Left renal pelvis (tissue), 4 donors: ENCODE data around the gene PIK3C2G. TPM values are rescaled to one million over a fixed set of nuclear protein-coding genes. Genes with fewer than 3 reads are reported as not detected.
A peak's percentile ranks its signal among the peaks of the same experiment; 100 is the strongest.

ENCODE experiments used
- DNase-seq, 4 donors: peaks; one replicate each; pipeline ENCODE4 v3.0.0-alpha.2; 2013; ENCODE audit warnings: low read depth in 4 of 4, low spot score in 3 of 4
- polyA plus RNA-seq, 4 donors: library from polyadenylated mRNA; unstranded; fragments of 120-200 nt; gene quantifications; one replicate each; pipeline ENCODE4 v1.2.1, GENCODE V29; 2013; ENCODE audit not compliant: insufficient read length in 4 of 4

PIK3C2G gene
- polyA plus RNA-seq, 4 donors, result 0.18 to 4.9 (median 4.0) TPM

DNA sequence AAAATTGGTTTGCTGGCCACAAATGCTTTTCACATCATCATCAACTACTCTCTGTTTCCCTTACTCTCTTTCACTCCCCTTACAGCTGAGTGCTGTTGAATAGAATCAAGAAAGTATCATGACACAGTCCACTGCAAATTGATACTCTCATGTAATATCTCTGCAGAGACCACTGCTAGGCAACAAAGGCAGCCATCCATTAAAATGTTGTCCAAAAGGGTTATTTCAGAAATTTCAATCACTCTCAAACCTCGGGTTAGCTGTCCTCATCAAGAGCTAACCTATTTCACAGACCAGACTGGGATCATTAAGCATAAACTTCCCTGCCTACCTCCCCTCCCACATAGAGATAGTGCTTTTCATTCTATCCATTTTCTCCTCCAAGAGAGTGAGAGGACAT lies 289.8 kb downstream of the PIK3C2G start:
- DNase-seq, result no peak

DNA sequence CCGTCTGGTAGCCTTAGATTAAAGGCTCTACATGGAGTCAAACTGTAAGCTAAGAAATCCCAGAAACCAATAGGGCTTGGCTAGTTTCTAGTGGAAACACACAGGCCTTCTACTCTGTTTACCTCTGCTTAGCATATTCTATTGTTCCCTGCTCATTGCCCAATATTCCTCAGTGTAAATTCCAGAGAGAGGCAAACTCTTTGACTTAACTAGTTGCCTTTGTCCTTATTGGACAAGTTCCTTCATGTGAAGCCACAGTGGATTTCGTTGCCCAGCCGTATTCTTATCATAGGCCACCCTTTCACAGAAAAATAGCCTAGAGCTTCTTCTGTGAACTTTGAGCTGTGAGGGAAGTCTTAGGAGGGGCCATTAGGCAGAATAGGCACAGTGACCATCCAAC lies 290.4 kb downstream of the PIK3C2G start:
- DNase-seq, result no peak

DNA sequence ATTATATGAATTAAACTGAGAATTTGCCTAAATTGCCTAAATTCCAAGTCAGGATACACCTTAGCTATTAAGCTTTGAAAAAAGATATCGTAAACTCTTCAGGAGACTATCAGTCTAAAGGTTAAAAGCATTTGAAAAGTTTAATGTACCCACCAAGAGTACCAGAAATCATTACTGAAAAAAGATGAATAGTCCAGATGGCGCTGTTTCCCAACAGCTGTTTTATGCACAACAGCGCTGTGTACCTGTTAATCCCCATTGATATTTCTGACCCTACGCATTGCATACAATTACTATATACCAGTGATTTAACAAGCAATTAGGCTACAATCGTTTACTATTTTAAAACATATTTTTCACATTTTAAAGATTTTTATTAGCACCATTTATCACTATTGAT lies 291.5 kb downstream of the PIK3C2G start:
- no peak for DNase-seq

DNA sequence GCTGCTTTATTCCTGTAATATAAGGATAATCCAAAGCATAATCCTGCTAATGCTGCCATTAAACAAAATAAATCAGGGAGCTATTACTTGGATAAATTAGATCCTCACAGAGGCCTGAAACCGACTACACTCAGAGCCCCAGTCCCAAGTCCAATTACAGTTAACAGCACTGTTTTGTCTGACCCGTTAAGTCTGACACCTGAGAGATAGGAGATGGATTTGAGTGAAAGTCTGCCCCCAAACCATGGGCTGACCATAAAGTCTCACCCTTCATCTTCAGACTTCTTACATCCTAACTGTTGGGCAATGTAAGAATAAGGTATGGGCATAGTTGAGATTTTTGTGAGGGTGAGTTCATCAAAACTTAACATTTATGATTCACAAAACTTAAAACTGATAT lies 294.8 kb downstream of the PIK3C2G start:
- no peak for DNase-seq

DNA sequence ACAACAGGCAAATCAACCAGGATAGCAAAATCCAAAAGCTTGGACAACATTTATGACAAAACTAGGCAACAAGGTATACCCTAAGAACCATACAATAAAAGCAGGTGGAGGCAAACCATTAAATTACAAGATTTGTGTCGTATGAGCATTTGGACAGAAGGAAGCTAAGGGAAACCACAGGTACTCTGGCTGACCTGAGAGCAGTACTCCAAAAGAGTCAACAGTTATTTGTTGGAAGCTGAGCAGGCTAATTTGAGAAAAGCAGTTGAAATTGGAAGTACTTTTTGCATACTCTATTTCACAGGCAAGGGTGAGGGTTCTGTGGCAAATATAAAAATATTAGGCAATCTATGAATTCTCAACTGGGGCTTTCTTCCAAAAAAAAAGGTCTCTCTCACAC lies 297.9 kb downstream of the PIK3C2G start:
- no peak for DNase-seq

DNA sequence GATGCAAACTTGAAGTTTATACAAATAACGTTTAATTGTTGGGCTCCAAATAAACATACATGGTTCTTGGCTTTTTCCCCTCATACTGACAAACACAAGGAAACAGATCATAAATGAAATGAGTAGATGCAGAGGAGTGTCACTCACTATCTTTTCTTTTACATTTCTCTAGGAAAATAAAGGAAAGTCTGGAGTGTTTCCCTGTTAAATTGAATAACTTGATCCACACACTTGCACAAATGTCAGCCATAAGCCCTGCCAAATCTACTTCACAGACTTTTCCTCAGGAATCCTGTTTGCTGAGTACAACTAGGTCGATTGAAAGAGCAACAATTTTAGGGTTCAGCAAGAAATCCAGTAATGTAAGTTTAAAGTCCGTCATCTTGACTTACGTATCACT lies 301.2 kb downstream of the PIK3C2G start:
- no peak for DNase-seq

DNA sequence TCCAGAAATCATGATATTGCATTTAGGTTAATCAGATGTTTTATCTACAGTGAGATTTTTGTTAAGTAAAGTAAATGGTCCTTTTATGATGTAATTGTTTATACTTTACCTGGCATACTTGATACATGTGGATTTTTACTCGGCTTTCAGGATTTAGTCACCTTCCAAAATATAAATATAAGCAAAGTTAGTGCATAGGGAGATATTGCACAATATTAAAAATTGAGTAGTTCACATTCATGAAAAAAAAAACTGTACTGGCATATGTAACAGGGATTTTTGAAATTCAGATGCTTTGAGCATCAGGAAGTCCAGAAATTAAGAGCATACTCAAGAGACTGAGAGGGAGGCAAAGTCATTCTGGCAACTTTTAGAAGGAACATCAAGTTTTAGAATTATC lies 303.0 kb downstream of the PIK3C2G start:
- no peak for DNase-seq

DNA sequence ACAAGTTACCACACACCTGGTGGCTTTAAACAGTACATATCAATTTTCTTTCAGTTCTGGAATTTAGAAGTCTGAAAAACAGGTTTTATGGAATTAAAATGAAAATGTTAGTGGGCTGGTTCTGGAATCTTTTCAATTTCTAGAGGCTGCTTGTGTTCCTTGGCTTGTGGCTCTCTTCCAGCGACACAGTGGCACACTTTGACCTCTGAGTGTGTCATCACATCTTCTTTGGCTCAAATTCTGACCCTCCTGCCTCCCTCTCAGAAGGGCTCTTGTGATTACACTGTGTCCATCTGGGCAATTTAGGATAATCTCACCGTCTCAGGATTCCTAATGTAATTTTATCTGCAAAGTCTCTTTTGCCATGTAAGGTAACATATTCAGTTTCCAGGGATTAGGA lies 306.5 kb downstream of the PIK3C2G start:
- no peak for DNase-seq

DNA sequence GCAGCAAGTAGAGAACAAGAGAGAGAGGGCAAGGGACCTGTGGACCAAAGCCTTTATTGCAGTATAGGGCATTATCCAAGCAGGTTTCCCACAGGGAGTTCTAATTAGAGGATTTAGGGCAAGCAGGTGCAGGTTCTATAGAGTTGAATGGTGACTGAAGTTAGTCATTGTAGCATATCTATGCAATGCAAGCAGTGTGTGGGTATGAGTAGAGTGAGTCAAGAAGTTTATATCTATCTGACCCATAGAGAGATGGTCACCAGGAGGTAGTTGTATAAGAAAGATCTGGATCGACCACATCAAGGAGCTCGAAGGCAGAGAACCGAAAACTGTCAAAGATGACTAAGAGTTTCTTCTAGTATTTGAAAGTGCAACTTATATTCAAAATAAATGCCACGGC lies 309.2 kb downstream of the PIK3C2G start:
- DNase-seq, result no peak

DNA sequence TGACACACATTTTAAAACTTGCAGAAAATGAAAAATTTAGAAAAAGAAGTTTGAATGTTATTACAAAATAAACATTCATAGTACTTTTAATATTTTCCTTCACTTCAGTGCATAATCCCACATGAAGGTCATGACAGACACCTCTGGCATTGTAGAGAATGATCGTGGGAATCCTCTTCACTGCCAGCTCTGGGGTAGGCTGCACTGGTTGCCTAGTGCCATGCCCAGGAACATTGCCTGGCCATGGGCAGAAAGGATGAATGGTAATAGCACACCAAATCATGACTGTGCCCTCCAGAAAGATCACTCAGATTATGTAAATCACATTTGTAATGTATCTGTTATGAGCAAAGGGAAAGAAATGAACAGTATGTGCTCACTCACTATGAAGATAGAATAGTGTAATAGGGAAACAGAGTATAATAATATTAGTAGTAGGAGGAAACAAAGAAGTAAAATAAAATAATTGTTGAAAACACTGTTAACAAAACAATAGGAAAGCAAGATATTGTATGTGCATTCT lies 314.8 kb downstream of the PIK3C2G start:
- DNase-seq, result no peak

DNA sequence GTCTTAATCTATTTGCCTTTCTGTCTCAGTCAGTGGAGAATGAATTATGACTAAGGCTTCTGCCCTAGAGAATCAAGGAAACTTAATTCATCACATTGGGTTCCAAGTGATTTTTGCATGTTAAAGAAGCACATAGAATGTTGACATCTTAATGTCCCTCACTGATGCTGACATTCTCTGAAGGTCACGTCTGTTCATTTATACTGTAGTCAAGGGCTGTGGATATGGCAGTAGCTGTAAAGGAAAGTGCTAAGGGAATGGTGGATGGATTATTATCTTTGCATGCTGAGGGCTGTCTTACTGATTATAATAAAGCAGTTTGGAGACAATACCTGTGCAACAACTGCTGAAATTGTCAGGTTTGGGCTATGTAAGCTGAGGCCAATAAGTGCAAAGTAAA lies 315.3 kb downstream of the PIK3C2G start:
- DNase-seq, result no peak

DNA sequence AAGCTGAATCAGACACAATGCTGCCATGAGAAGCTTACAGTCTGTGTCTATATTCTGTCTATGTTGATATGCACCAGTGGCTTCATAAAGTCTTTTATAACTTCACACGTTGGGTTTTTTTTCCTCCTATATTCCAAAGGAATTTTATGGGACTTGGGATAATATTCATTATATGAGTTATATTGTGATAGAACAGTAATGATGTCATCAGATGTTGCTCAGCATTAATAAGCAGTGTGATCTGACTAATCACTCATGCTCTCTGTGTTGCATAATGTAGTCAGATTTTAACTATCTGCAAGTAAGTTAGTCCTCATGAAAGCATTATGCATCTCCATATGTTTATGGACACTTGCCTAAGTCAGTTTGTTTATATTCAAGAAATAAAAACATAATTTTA lies 316.9 kb downstream of the PIK3C2G start:
- DNase-seq, result no peak

DNA sequence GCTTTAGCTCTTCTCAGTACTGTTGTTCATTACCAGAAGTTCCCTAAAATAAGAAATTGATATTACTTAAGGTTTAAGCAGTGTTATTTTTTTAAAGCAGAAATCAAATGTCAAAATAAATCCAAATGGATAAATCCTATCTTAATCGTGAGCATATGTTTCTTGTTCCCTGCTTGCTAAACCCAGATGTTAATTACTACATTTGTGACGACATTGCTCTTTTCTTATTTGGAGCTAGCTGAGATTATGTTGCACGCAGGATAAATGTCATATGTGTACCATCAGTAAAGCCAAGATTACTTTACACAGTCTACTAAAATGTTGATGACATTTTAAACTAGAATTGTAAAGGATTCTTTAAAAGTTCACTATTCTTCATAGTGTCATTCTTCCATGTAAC lies 319.0 kb downstream of the PIK3C2G start:
- DNase-seq, result peak in 1 of 4 donors; percentile 29

DNA sequence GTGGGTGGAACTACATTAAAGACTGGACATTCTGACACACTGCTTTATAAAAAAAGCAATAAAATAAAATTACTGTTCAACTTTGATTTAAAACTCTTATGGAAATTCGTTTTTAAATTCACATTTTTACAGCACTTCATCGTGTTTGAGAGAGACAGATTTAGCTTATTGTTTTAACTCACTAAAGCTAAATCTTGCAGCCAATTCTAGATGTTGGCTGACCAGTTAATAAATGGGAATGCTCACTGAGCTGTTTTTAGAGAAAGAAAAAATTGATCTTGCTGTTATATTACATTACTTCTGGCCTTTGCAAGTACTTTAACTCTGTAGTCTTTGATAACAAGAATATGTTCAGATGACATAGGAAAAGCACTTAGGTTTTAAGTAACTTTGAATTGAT lies 319.4 kb downstream of the PIK3C2G start:
- no peak for DNase-seq

DNA sequence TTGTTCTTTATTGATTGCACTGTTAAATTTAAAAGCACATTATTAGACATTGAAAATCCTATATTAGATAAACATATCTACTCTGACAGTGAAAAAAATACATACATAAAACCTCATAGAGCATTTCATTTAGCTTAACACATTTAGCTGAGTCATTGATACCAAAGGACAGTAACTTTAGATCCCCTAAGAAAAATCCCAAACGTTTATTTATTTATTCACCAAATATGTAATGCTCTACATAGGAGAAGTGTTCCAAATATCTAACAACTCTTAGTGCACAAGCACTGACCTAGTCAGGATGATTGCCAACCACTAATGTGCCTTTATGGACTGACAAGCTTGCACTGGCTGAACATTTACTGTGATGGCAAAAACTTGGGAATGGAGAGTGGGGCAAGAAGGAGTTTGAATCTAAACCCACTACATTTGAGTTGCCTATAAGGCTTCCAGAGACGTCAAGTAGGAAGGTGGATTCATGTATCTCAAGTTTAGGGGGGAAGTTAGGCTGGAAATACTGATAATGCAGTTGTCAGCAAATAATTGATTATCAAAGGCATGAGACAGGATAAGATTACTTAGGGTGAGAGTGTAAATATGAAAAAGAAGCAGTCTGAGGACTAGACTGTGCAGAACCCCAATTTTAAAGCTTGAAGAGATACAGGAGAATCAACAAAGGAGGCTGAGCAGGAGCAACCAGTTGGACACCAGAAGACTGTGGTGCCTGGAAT lies 320.1 kb downstream of the PIK3C2G start:
- no peak for DNase-seq

DNA sequence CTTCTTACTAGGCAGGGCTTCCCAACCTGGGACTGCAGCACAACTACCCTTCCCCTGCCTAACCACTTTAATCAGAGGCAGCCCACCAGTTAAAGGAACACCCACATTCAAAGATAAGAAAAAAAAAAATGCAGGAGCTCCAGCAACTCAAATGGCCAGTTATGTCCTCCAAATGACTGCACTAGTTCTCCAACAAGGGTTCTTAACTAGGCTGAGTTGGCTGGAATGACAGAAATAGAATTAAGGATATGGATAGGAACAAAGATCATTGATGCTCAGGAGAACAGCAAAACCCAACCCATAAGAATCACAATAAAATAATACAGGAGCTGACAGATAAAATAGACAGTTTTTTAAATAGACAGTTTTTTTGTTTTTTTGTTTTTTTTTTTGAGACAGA lies 322.3 kb downstream of the PIK3C2G start:
- DNase-seq, result no peak

DNA sequence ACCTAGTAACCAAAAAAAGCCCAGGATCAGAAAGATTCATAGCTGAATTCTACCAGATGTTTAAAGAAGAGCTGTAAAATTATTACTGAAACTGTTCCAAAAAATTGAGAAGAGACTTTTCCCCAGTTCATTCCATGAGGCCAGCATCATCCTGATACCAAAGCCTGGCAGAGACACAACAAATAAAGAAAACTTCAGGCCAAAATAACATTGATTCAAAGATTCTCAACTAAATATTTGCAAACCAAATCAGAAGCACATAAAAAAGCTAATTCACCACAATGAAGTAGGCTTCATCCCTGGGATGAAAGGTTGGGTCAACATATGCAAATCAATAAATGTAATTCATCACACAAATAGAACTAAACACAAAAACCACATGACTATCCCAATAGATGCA lies 325.3 kb downstream of the PIK3C2G start:
- no peak for DNase-seq

DNA sequence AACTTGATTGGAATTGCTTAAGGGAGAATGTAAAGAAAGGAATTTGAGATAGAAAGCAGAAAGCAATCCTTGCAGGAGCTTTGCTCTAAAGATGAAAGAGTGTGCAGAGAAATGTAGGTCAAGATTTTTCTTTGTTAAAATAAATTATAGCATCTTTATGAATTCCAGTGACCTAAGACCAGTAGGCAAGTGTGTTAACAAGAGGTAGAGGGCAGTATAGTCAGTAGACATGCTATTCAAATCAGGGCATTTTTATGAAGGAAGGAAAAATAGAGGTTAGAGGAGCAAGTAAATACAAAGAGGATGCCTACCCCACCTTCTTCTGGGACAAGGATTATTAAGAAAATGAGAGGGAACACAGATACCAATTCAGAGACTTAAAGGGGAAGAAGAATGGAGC lies 328.0 kb downstream of the PIK3C2G start:
- no peak for DNase-seq

DNA sequence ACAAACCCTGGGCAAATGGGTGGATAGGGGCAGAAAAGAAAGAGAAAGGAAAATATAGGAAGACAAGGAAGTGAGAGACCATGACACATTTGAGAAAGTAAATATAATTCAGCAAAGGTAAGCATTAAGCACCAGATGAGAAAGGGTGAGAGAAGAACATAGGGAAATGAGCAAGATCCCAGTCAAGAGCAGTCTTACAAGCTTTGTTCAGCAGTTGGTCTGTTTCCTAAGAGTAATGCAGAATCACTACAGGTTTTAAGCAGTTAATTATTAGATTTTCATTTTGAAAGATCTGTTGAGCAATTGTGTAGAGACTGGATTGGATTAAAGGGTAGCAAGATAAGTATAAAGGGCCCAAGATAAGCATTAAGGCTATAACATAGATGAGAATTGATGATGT lies 330.2 kb downstream of the PIK3C2G start:
- DNase-seq, result no peak

DNA sequence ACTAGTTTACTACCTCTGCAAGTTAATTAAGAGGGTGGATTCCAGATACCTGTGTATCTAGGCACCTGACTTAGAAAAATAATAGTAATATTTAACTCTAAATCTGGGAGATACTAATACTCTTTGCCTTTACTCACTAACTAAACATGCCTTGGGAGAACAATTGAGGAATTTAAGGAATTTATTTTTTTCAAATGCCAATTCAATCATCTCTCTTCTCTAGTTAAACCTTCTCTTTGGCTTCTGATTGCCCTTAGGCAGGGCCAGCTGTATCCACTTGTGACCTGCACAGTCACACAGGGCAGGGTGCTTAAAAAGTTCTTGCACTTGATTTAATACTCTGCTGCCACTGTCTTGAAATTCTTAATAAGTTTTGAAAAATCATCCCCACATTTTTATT lies 334.1 kb downstream of the PIK3C2G start:
- DNase-seq, result no peak

DNA sequence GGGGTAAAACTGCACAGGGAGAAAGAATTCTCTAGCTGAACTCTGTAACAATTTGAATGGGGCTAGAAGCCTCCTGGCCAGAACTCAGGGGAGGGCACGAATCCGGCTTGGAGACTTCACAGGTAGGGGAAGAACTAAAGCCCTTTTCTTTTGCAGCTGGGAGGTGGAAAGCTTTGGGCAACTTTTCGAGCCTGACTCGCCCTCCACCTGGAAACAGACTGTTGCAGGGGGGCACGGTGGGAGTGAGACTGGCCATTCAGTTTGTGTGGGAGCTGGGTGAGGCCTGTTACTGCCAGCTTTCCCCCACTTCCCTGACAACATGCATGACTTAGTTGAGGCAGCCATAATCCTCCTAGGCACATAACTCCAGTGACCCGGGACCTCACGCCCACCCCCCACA lies 340.6 kb downstream of the PIK3C2G start:
- DNase-seq, result no peak

DNA sequence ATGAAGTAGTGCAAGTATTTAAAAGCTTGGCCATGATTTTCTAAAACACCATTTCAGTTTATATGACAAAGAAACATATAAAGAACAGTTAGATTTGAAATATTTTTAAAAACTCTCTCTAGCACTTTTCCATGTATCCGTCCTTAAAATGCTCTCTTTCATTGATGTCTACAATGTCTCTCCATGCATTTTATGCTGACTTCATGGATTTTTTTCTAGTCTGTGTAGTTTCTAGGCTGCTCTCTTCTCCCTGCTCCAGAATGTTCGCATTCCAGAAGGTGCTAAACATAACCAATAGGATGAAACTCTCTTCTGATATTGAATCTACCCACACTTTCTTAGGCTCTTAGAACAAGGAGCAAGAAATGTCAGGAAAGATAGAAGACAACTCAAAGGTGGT lies 351.7 kb downstream of the PIK3C2G start:
- DNase-seq, result no peak

DNA sequence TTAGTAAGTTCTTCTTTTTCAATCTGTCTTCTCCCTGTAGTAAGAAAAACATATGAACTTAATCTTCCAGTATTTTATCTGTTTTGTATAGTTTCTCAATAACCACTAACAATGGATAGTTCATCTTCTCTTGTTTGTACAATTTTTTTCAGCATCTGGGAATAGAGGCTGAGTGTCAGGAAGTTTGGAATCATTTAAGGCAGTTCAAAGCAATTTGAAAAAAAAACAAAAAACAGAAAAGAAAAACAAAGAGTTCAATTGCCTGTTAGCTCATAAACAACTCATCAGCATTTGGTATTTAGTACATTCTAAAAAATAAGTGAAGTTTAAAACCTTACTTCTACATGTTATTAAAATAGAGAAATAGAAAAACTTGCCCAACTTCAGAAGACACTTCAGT lies 359.7 kb downstream of the PIK3C2G start:
- no peak for DNase-seq
